Nephron progenitor cell (in vitro differentiated cells): ENCODE measurements around the gene INTS11.

Source experiments
- DNase-seq: peaks from one replicate; pipeline ENCODE4 v3.0.0; 2021
- H3K27ac Mint-ChIP-seq: 2 replicates; pipeline ENCODE4 v1.8.0; 2021; ENCODE audit warnings: mild to moderate bottlenecking, moderate library complexity, mixed read lengths
- H3K27me3 Mint-ChIP-seq: 2 replicates; pipeline ENCODE4 v1.8.0; 2021; ENCODE audit warnings: mild to moderate bottlenecking, low read depth, mixed read lengths; ENCODE audit not compliant: poor library complexity
- H3K36me3 Mint-ChIP-seq: 2 replicates; pipeline ENCODE4 v1.8.0; 2021; ENCODE audit warnings: low read depth, mixed read lengths
- H3K4me1 Mint-ChIP-seq: 2 replicates; pipeline ENCODE4 v1.8.0; 2021; ENCODE audit warnings: mixed read lengths
- H3K4me3 Mint-ChIP-seq: 2 replicates; pipeline ENCODE4 v1.8.0; 2021; ENCODE audit warnings: mild to moderate bottlenecking, moderate library complexity, mixed read lengths
- H3K9me3 Mint-ChIP-seq: 2 replicates; pipeline ENCODE4 v1.8.0; 2021; ENCODE audit warnings: mild to moderate bottlenecking, moderate library complexity, mixed read lengths
- CTCF ChIP-seq: fragments of 200-600 bp; sonication (generic); IDR thresholded peaks from 2 replicates; pipeline ENCODE4 v1.5.0; 2021; ENCODE audit warnings: antibody characterized with exemption

The INTS11 gene

GRCh38 chr1:1358433-1359271 is 34.2 kb upstream of the INTS11 start, which contains the start of gene MXRA8:
Gene MXRA8, minus strand, starts transcription at chr1:1358555. Its CDS starts 51 bp downstream, at chr1:1358504.
- peak; percentile 63 for DNase-seq
- H3K27me3 Mint-ChIP-seq: peaks cover 5% of the 10 kb centered on the region
- H3K4me1 Mint-ChIP-seq: peaks cover 59% of the 10 kb centered on the region
- H3K9me3 Mint-ChIP-seq: no peaks in the 10 kb centered on the region
- H3K36me3 Mint-ChIP-seq: no peaks in the 10 kb centered on the region
- no peak for TF ChIP-seq CTCF
- H3K27ac Mint-ChIP-seq: peak within 1 kb of the TSS; percentile 99
- peak within 1 kb of the TSS; percentile 86 for H3K4me3 Mint-ChIP-seq

- no peaks in the 10 kb centered on the region for H3K9me3 Mint-ChIP-seq
- H3K4me1 Mint-ChIP-seq: peaks cover 66% of the 10 kb centered on the region
- no peaks in the 10 kb centered on the region for H3K36me3 Mint-ChIP-seq
- TF ChIP-seq CTCF: no peak
- peaks cover 2% of the 10 kb centered on the region for H3K27me3 Mint-ChIP-seq
- H3K4me3 Mint-ChIP-seq: peak overlapping the region; percentile 86
- H3K27ac Mint-ChIP-seq: peak overlapping the region; percentile 97
- peak; percentile 49 for DNase-seq
These were observed 33.5 kb upstream of the INTS11 start for GRCh38 chr1:1357871-1358432.

DNA sequence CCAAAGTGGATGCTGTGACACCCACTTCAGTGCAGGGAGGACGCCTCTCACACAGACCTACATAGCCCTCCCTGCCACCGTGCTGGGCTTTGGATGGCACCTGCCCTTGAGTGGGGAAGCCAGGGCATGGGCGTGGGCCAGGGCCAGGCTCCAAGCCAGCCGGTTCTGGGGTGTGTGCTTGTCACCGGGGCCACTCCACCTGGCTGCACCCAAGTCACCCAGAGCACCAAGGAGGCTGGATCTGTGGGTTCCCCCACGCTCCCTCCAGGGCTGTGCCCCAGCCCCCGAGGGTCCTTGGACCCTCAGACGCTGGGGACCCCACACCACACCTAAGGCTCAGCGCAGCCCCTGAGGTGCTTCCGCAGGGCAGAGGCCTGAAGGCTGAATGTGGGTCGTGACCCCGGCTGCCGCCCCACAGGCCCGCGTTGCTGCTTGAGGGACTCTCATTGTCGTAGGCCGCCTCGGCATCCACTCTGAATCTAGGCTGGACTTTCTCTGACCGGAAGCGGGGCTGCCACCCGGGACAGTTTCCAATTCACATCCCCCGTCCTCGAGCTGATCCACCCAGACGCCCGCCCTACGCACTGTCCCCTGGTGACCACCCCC is 32.4 kb upstream of the INTS11 start:
- Mint-ChIP-seq H3K9me3 (no peaks in the 10 kb centered on the region), H3K27me3 (peaks cover 5% of the 10 kb centered on the region), H3K36me3 (no peaks in the 10 kb centered on the region), H3K4me1 (peaks cover 71% of the 10 kb centered on the region), H3K4me3 (peak overlapping the region; percentile 86), H3K27ac (peak overlapping the region; percentile 97)
- no peak for TF ChIP-seq CTCF
- DNase-seq: peak; percentile 33

GRCh38 chr1:1356166-1356795 is 31.8 kb upstream of the INTS11 start:
- Mint-ChIP-seq H3K27ac (no peak overlapping the region), H3K4me1 (peaks cover 67% of the 10 kb centered on the region), H3K36me3 (no peaks in the 10 kb centered on the region), H3K9me3 (no peaks in the 10 kb centered on the region), H3K27me3 (peaks cover 5% of the 10 kb centered on the region), H3K4me3 (peak overlapping the region; percentile 86)
- peak; percentile 15 for DNase-seq
- TF ChIP-seq CTCF: no peak

DNA sequence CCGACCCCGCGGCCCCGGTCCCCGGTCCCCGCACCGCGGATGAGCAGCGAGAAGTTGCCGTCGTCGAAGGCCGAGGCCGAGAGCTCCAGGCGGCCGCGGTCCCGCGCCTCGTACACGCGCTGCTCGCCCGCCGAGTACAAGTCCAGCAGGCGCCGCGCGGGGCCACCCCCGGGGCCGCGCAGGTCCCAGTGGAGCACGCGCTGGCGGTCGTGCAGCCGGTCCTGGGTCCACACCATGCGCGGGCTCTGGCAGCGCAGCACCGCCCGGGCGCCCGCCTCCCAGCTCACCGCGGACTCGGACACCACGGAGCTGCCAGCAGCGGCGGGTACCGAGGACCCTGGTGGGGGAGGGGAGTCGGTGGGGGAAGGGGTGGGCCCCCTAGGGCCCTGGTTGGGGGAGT is 31.0 kb upstream of the INTS11 start:
- peak; percentile 62 for DNase-seq
- no peaks in the 10 kb centered on the region for H3K9me3 Mint-ChIP-seq
- no peak overlapping the region for H3K27ac Mint-ChIP-seq
- H3K4me3 Mint-ChIP-seq: no peak overlapping the region
- peaks cover 58% of the 10 kb centered on the region for H3K4me1 Mint-ChIP-seq
- no peak for TF ChIP-seq CTCF
- H3K27me3 Mint-ChIP-seq: peaks cover 3% of the 10 kb centered on the region
- no peaks in the 10 kb centered on the region for H3K36me3 Mint-ChIP-seq
